HepG2 (cell line): ENCODE results near the gene SUV39H2. TPM values are rescaled to one million over a fixed set of nuclear protein-coding genes. Genes with fewer than 3 reads are reported as not detected.
A peak's percentile ranks its signal among the peaks of the same experiment; 100 is the strongest.

ENCODE experiments used
- ARNT ChIP-seq: fragments of 450-650 bp; IDR thresholded peaks from 2 replicates; pipeline ENCODE4 v1.6.1; 2017
- FOXA3 ChIP-seq: IDR thresholded peaks from 2 replicates; pipeline ENCODE4 v1.6.1; 2016; ENCODE audit warnings: missing genetic modification reagents, missing compliant biosample characterization
- FOXK1 ChIP-seq: sonication (generic); formaldehyde crosslinking; IDR thresholded peaks from 2 replicates; pipeline ENCODE4 v1.4.0; 2020; ENCODE audit warnings: low read depth, missing genetic modification reagents, borderline replicate concordance
- HOXA3 ChIP-seq: sonication (generic); formaldehyde crosslinking; IDR thresholded peaks from 2 replicates; pipeline ENCODE4 v1.5.0; 2020; ENCODE audit warnings: missing genetic modification reagents
- NFKB2 ChIP-seq: sonication (generic); formaldehyde crosslinking; IDR thresholded peaks from 2 replicates; pipeline ENCODE4 v1.4.0; 2020; ENCODE audit warnings: missing genetic modification reagents, borderline replicate concordance
- NR3C1 ChIP-seq: sonication (generic); formaldehyde crosslinking; IDR thresholded peaks from 2 replicates; pipeline ENCODE4 v1.4.0; 2020; ENCODE audit warnings: missing genetic modification reagents
- SALL1 ChIP-seq: sonication (generic); formaldehyde crosslinking; IDR thresholded peaks from 2 replicates; pipeline ENCODE4 v1.8.0; 2022; ENCODE audit warnings: mild to moderate bottlenecking, missing genetic modification reagents
- TFAP4 ChIP-seq: sonication (generic); IDR thresholded peaks from 2 replicates; pipeline ENCODE4 v1.6.1; 2016; ENCODE audit warnings: low read depth, borderline replicate concordance
- TGIF2 ChIP-seq: IDR thresholded peaks from 2 replicates; pipeline ENCODE4 v1.6.1; 2016; ENCODE audit warnings: control low read depth, missing compliant biosample characterization
- ZBTB4 ChIP-seq: sonication (generic); formaldehyde crosslinking; IDR thresholded peaks from 2 replicates; pipeline ENCODE4 v1.4.0; 2020; ENCODE audit warnings: missing genetic modification reagents, mild to moderate bottlenecking, borderline replicate concordance
- ZFP36L2 ChIP-seq: sonication (generic); formaldehyde crosslinking; IDR thresholded peaks from 2 replicates; pipeline ENCODE4 v1.4.0; 2020; ENCODE audit warnings: missing genetic modification reagents
- ZNF235 ChIP-seq: sonication (generic); formaldehyde crosslinking; IDR thresholded peaks from 2 replicates; pipeline ENCODE4 v1.8.1; 2023; ENCODE audit warnings: mild to moderate bottlenecking, missing genetic modification reagents, borderline replicate concordance
- ZNF496 ChIP-seq: sonication (generic); formaldehyde crosslinking; IDR thresholded peaks from 2 replicates; pipeline ENCODE4 v1.8.1; 2023; ENCODE audit warnings: mild to moderate bottlenecking, moderate library complexity, missing genetic modification reagents; ENCODE audit not compliant: insufficient replicate concordance
- polyA plus RNA-seq, 8 experiments: library from polyadenylated mRNA; depleted of rRNA in 3 of 8; stranded (reverse) in 7 of 8; unstranded in 1 of 8; fragments of >200 nt; fragmentation: Illumina TruSeq in 4 of 8; extraction: Trizol in 4 of 8; gene quantifications; 2 replicates each; pipeline versions ENCODE4 v1.2.1 to v1.2.3, GENCODE V29; 2011 to 2016; ENCODE audit warnings: low read depth in 4 of 8, missing spikeins in 1 of 8, mixed read lengths in 1 of 8; ENCODE audit not compliant: insufficient read depth in 1 of 8
- total RNA-seq, 5 experiments: library from RNA; depleted of rRNA; stranded (reverse); fragments of >200 nt; fragmentation: Illumina TruSeq; extraction: Trizol; gene quantifications; 2 replicates each; pipeline ENCODE4 v1.2.3, GENCODE V29; 2016; ENCODE audit warnings: low read depth in 1 of 5
- TF ChIP-seq, protein P1 (sequence below): sonication (generic); formaldehyde crosslinking; conservative IDR thresholded peaks from 2 replicates; pipeline ENCODE4 v1.8.0; 2022; ENCODE audit warnings: low read depth, missing genetic modification reagents
- TF ChIP-seq, protein P2 (sequence below): IDR thresholded peaks from 2 replicates; pipeline ENCODE4 v1.6.1; 2016; ENCODE audit warnings: low read depth, missing genetic modification reagents, missing compliant biosample characterization

Gene SUV39H2
- total and polyA plus RNA-seq, 2 of the 13 experiments (the other 11 are each of a cell fraction or from before 2014, with no cell fraction given): 9.0 to 44.3 TPM

GRCh38 chr10:14878266-14879123 is at the start of gene SUV39H2 (continued):
- TF ChIP-seq, protein P1, sequence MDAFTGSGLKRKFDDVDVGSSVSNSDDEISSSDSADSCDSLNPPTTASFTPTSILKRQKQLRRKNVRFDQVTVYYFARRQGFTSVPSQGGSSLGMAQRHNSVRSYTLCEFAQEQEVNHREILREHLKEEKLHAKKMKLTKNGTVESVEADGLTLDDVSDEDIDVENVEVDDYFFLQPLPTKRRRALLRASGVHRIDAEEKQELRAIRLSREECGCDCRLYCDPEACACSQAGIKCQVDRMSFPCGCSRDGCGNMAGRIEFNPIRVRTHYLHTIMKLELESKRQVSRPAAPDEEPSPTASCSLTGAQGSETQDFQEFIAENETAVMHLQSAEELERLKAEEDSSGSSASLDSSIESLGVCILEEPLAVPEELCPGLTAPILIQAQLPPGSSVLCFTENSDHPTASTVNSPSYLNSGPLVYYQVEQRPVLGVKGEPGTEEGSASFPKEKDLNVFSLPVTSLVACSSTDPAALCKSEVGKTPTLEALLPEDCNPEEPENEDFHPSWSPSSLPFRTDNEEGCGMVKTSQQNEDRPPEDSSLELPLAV (CRISPR knock-in tag): no peak
- TF ChIP-seq NFKB2 (CRISPR knock-in tag) (peak; percentile 43), ARNT (no peak), NR3C1 (CRISPR knock-in tag) (no peak), FOXA3 (0 out of 2 replicates have a peak, but pooled peaks have one; percentile 21), ZNF235 (CRISPR knock-in tag) (peak; percentile 90; the same call in 1 of the 2 replicates), TFAP4 (peak; percentile 96), ZBTB4 (CRISPR knock-in tag) (peak; percentile 40; the same call in 1 of the 2 replicates), SALL1 (CRISPR knock-in tag) (peak; percentile 83), ZNF496 (CRISPR knock-in tag) (no peak), TGIF2 (CRISPR knock-in tag) (peak; percentile 36; the same call in 1 of the 2 replicates), FOXK1 (CRISPR knock-in tag) (peak; percentile 38; the same call in 1 of the 2 replicates), HOXA3 (CRISPR knock-in tag) (peak; percentile 83), ZFP36L2 (CRISPR knock-in tag) (no peak)
- TF ChIP-seq, protein P2, sequence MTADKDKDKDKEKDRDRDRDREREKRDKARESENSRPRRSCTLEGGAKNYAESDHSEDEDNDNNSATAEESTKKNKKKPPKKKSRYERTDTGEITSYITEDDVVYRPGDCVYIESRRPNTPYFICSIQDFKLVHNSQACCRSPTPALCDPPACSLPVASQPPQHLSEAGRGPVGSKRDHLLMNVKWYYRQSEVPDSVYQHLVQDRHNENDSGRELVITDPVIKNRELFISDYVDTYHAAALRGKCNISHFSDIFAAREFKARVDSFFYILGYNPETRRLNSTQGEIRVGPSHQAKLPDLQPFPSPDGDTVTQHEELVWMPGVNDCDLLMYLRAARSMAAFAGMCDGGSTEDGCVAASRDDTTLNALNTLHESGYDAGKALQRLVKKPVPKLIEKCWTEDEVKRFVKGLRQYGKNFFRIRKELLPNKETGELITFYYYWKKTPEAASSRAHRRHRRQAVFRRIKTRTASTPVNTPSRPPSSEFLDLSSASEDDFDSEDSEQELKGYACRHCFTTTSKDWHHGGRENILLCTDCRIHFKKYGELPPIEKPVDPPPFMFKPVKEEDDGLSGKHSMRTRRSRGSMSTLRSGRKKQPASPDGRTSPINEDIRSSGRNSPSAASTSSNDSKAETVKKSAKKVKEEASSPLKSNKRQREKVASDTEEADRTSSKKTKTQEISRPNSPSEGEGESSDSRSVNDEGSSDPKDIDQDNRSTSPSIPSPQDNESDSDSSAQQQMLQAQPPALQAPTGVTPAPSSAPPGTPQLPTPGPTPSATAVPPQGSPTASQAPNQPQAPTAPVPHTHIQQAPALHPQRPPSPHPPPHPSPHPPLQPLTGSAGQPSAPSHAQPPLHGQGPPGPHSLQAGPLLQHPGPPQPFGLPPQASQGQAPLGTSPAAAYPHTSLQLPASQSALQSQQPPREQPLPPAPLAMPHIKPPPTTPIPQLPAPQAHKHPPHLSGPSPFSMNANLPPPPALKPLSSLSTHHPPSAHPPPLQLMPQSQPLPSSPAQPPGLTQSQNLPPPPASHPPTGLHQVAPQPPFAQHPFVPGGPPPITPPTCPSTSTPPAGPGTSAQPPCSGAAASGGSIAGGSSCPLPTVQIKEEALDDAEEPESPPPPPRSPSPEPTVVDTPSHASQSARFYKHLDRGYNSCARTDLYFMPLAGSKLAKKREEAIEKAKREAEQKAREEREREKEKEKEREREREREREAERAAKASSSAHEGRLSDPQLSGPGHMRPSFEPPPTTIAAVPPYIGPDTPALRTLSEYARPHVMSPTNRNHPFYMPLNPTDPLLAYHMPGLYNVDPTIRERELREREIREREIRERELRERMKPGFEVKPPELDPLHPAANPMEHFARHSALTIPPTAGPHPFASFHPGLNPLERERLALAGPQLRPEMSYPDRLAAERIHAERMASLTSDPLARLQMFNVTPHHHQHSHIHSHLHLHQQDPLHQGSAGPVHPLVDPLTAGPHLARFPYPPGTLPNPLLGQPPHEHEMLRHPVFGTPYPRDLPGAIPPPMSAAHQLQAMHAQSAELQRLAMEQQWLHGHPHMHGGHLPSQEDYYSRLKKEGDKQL (CRISPR knock-in tag): 0 out of 2 replicates have a peak, but pooled peaks have one; percentile 19
